HG02571 (cell line): Measurements from ENCODE around the gene PHKB.
"Not testable (repeated sequence)": the region's sequence is repeated elsewhere in the genome, so short reads cannot be mapped to it uniquely, and the experiment has no call there.

Experiments used
- ATAC-seq: cut with Tn5 transposase; IDR thresholded peaks from one replicate; pipeline ENCODE4 v1.9.1; 2021; ENCODE audit warnings: mild to moderate bottlenecking, moderate library complexity; ENCODE audit not compliant: unreplicated experiment

The PHKB gene

GRCh38 chr16:47469227-47469626 is 8.1 kb downstream of the PHKB start:
- ATAC-seq: no peak

GRCh38 chr16:47470211-47470610 is 9.1 kb downstream of the PHKB start:
- no peak for ATAC-seq

- ATAC-seq: no peak
Observed at GRCh38 chr16:47470810-47471209, 9.7 kb downstream of the PHKB start.

- not testable (repeated sequence) for ATAC-seq
Observed at GRCh38 chr16:47473004-47473403, 11.9 kb downstream of the PHKB start.

GRCh38 chr16:47473792-47474191 is 12.7 kb downstream of the PHKB start:
- ATAC-seq: no peak

DNA sequence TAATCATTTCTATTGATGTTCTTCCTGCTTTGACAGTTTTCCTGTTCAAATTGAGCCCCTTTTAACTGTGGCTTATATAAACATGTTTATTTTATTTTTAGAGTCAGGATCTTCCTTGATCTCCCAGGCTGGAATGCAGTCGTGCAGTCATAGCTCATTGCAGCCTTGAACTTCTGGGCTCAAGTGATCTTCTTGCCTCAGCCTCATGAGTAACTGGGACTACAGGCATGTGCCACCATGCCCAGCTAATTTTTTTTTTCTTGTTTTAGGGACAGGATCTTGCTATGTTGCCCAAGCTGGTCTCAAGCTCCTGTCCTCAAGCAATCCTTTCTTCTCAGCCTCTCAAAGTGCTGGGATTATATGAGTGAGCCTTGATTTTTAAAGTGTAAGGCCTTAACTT is 14.7 kb downstream of the PHKB start:
- no peak for ATAC-seq

DNA sequence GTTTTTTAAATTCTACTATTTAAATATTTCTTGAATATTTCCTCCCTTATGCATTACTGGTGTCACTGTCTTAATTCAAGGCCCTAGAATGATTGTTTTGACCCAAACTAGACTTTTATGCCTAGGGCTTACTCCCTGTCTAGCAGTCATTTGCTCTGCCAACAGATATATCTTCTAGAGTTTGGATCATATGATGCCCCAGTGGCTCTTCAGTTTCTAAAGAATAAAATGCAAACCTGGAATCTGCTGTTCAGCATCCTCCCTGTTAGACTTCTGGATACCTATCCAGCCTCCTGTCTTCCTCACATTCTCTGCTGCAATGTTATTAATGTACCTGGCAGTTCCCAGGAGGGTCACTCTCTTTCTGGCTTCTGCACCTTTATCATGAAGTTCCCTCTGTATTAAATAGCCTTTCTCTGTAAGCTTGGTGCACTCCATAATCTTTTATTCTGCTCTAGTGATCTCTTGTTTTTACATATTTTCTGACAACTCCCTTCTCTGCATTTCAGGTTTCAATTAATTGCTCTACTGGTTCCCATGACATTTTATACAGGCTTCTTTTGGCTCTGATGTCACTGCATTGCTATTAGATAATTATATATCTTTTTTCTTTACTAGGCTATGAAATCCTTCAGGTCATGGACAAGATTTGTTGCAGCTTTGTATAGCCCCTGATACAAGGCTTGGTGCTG is 15.7 kb downstream of the PHKB start:
- no peak for ATAC-seq

- no peak for ATAC-seq
Observed at GRCh38 chr16:47477679-47478078, 16.5 kb downstream of the PHKB start.

GRCh38 chr16:47480410-47480809 is 19.3 kb downstream of the PHKB start:
- ATAC-seq: no peak

DNA sequence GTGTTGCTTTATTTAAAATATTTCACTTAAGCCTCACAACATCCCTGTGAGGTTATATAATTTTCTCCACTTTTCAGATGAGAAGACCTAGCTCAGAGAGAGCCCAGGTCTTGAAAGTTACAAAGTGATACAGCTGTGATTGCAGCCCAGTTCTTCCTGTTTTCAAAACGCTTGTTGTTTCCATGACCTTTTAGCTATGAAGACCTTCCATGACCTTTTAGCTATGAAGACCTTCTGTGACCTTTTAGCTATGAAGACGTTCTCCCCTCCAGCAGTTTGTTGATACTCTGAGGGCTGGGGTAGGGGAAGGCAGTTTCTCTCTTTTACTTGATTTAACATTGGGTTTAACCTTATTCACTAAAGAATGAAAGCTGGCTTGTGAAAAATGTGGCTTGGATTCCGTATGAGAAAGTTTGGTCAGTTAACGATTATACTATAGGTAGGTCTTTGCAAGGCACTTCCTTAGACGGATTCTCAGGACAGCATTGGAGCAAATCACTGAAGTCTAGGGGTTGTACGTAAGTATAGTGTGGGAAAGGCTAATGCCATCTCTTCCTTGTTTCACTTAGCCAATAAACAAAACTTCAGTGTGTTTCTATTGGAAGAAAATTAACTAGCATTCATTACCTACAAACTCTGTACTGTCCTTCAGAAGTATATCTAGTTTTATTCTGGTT is 20.7 kb downstream of the PHKB start:
- ATAC-seq: no peak

GRCh38 chr16:47483616-47484015 is 22.5 kb downstream of the PHKB start:
- ATAC-seq: no peak

DNA sequence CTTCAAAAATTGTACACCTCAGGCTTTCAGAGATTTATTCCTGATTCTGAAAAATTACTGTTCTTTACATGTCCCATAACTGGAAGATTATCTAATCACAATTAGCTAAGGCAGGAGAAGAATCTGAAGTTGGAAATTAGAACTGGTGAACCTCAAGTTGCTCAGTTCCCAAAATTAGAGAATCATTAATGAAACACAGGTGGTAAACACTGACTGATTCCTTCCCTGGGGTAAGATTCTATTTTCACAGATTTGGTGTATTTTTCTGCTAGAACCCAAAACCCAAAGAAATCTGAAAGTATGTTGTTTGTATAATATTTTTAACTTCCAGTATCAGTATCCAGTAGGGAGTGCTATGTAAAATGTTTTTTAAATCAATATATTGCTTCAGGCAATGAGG is 25.7 kb downstream of the PHKB start:
- ATAC-seq: no peak

DNA sequence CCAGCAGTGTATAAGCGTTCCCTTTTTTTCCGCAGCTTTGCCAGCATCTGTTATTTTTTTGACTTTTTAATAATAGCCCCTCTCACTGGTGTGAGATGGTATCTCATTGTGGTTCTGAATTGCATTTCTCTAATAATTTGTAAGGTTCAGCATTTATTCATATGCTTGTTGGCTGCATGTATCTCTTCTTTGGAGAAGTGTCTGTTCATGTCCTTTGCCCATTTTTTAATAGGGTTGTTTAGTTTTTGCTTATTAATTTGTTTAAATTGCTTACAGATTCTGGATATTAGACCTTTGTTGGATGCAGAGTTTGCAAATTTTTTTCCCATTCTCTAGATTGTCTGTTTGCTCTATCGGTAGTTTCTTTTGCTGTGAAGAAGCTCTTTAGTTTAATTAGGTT is 26.9 kb downstream of the PHKB start:
- no peak for ATAC-seq

GRCh38 chr16:47490471-47490870 is 29.3 kb downstream of the PHKB start:
- no peak for ATAC-seq

GRCh38 chr16:47492036-47492427 is 30.9 kb downstream of the PHKB start:
- ATAC-seq: no peak

- peak; percentile 78 for ATAC-seq
Observed at GRCh38 chr16:47492428-47493377, 31.6 kb downstream of the PHKB start.

- ATAC-seq: no peak
Observed at GRCh38 chr16:47493381-47494337, 32.5 kb downstream of the PHKB start.

DNA sequence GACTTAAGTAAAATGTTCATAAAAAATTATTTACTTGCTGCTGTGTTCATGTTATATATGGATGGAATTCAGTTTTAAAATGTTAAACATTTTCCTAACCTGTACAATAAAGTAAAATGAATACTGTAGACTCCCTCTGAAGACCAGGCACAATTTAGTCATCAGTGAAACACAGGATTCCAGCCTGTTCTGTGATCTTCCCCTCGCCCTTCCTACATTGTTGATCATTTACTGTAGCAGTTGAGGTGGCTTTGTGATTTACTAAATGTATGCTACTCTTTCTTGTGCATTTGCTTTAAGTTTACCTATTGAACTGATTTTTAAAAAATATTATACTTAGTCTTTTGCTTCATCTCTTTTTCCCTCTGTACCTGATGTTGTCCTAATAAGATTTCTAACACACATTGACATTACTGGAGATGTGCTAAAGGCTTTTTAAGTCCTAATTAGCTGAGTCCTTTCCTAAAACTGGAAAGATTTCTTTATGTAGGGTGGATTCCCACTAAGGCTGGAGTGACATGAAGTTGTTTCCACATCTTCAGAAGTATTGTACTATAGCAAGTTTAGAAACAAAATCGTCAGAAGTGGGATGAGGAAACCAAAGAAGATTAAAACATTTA is 38.1 kb downstream of the PHKB start:
- ATAC-seq: no peak

- ATAC-seq: no peak
Observed at GRCh38 chr16:47499700-47500264, 38.7 kb downstream of the PHKB start.

DNA sequence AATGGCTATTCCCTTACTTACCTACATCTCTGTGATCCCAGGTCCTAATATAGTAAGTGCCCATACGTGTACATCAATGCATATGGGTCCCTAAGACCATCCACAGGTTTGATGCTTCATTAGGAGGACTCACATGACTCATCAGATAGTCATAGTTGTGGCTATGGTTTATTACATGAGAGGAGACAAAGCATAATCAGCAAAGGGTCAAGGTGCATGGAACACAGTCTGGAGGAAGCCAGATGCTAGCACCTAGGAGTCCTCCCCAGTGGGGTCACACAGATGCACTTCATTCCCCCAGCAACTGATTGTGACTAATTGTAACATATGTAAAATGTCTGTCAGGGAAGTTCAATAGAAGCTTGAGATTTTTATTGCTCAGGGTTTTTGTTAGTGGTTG is 42.8 kb downstream of the PHKB start:
- no peak for ATAC-seq
